AG09309 (cell line): ENCODE results near the gene SERINC3.

Source experiments
- DNase-seq: peaks from one replicate; pipeline ENCODE4 v3.0.0-alpha.2; 2010; ENCODE audit warnings: low read depth
- H3K4me3 ChIP-seq: 2 replicates; pipeline ENCODE4 v1.5.1; 2011; ENCODE audit warnings: mild to moderate bottlenecking, low read depth, low read length, moderate library complexity; ENCODE audit not compliant: control insufficient read depth
- CTCF ChIP-seq: IDR thresholded peaks from 2 replicates; pipeline ENCODE4 v1.5.1; 2011; ENCODE audit warnings: mild to moderate bottlenecking, low read depth, low read length, inconsistent platforms; ENCODE audit not compliant: insufficient read depth, control insufficient read depth; ENCODE audit errors: missing control alignments

SERINC3 gene

GRCh38 chr20:44489223-44489622 lies 32.6 kb downstream of the SERINC3 start:
- TF ChIP-seq CTCF, result no peak
- no peak for DNase-seq
- H3K4me3 ChIP-seq, result no peak overlapping the region

- no peak overlapping the region for H3K4me3 ChIP-seq
- DNase-seq, result no peak
- no peak for TF ChIP-seq CTCF
Measured at GRCh38 chr20:44488551-44488950, 33.3 kb downstream of the SERINC3 start.

- TF ChIP-seq CTCF, result no peak
- DNase-seq, result no peak
- H3K4me3 ChIP-seq, result no peak overlapping the region
Measured at GRCh38 chr20:44485830-44486198, 36.1 kb downstream of the SERINC3 start.

GRCh38 chr20:44485078-44485829 lies 36.6 kb downstream of the SERINC3 start:
- TF ChIP-seq CTCF, result no peak
- H3K4me3 ChIP-seq, result no peak overlapping the region
- no peak for DNase-seq

GRCh38 chr20:44483112-44483511 lies 38.8 kb downstream of the SERINC3 start:
- H3K4me3 ChIP-seq, result no peak overlapping the region
- TF ChIP-seq CTCF, result no peak
- no peak for DNase-seq

- TF ChIP-seq CTCF, result no peak
- no peak overlapping the region for H3K4me3 ChIP-seq
- no peak for DNase-seq
Measured at GRCh38 chr20:44481719-44482416, 40.0 kb downstream of the SERINC3 start.
